Measurements from ENCODE around the gene GPBP1L1. TPM values are rescaled to one million over a fixed set of nuclear protein-coding genes. Genes with fewer than 3 reads are reported as not detected.

Gene GPBP1L1
- total and polyA plus RNA-seq, 9 of the 15 experiments (the other 6 are each of a cell fraction or from before 2014, with no cell fraction given): 86.0 to 216 (median 138) TPM

GRCh38 chr1:45622524-45623394 is 63.6 kb downstream of the GPBP1L1 start (continued):
- 0 out of 2 replicates have a peak, but pooled peaks have one; percentile 16 for TF ChIP-seq GABPB1 (CRISPR knock-in tag; IDR thresholded peaks at IDR 0.05)
- no peak for TF ChIP-seq ESRRB (CRISPR knock-in tag; IDR thresholded peaks at IDR 0.05; ENCODE audit: borderline replicate concordance)
- TF ChIP-seq E2F3 (CRISPR knock-in tag; IDR thresholded peaks at IDR 0.05): no peak
- TF ChIP-seq, protein P1, sequence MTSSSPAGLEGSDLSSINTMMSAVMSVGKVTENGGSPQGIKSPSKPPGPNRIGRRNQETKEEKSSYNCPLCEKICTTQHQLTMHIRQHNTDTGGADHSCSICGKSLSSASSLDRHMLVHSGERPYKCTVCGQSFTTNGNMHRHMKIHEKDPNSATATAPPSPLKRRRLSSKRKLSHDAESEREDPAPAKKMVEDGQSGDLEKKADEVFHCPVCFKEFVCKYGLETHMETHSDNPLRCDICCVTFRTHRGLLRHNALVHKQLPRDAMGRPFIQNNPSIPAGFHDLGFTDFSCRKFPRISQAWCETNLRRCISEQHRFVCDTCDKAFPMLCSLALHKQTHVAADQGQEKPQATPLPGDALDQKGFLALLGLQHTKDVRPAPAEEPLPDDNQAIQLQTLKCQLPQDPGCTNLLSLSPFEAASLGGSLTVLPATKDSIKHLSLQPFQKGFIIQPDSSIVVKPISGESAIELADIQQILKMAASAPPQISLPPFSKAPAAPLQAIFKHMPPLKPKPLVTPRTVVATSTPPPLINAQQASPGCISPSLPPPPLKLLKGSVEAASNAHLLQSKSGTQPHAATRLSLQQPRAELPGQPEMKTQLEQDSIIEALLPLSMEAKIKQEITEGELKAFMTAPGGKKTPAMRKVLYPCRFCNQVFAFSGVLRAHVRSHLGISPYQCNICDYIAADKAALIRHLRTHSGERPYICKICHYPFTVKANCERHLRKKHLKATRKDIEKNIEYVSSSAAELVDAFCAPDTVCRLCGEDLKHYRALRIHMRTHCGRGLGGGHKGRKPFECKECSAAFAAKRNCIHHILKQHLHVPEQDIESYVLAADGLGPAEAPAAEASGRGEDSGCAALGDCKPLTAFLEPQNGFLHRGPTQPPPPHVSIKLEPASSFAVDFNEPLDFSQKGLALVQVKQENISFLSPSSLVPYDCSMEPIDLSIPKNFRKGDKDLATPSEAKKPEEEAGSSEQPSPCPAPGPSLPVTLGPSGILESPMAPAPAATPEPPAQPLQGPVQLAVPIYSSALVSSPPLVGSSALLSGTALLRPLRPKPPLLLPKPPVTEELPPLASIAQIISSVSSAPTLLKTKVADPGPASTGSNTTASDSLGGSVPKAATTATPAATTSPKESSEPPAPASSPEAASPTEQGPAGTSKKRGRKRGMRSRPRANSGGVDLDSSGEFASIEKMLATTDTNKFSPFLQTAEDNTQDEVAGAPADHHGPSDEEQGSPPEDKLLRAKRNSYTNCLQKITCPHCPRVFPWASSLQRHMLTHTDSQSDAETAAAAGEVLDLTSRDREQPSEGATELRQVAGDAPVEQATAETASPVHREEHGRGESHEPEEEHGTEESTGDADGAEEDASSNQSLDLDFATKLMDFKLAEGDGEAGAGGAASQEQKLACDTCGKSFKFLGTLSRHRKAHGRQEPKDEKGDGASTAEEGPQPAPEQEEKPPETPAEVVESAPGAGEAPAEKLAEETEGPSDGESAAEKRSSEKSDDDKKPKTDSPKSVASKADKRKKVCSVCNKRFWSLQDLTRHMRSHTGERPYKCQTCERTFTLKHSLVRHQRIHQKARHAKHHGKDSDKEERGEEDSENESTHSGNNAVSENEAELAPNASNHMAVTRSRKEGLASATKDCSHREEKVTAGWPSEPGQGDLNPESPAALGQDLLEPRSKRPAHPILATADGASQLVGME (CRISPR knock-in tag; IDR thresholded peaks at IDR 0.05): no peak
- TF ChIP-seq, protein P2, sequence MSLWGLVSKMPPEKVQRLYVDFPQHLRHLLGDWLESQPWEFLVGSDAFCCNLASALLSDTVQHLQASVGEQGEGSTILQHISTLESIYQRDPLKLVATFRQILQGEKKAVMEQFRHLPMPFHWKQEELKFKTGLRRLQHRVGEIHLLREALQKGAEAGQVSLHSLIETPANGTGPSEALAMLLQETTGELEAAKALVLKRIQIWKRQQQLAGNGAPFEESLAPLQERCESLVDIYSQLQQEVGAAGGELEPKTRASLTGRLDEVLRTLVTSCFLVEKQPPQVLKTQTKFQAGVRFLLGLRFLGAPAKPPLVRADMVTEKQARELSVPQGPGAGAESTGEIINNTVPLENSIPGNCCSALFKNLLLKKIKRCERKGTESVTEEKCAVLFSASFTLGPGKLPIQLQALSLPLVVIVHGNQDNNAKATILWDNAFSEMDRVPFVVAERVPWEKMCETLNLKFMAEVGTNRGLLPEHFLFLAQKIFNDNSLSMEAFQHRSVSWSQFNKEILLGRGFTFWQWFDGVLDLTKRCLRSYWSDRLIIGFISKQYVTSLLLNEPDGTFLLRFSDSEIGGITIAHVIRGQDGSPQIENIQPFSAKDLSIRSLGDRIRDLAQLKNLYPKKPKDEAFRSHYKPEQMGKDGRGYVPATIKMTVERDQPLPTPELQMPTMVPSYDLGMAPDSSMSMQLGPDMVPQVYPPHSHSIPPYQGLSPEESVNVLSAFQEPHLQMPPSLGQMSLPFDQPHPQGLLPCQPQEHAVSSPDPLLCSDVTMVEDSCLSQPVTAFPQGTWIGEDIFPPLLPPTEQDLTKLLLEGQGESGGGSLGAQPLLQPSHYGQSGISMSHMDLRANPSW (CRISPR knock-in tag; IDR thresholded peaks at IDR 0.05): no peak
- TF ChIP-seq, protein P3, sequence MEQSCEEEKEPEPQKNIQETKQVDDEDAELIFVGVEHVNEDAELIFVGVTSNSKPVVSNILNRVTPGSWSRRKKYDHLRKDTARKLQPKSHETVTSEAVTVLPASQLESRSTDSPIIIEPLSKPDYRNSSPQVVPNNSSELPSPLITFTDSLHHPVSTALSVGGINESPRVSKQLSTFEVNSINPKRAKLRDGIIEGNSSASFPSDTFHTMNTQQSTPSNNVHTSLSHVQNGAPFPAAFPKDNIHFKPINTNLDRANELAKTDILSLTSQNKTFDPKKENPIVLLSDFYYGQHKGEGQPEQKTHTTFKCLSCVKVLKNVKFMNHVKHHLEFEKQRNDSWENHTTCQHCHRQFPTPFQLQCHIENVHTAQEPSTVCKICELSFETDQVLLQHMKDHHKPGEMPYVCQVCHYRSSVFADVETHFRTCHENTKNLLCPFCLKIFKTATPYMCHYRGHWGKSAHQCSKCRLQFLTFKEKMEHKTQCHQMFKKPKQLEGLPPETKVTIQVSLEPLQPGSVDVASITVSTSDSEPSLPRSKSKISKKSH (CRISPR knock-in tag; IDR thresholded peaks at IDR 0.05): no peak
- TF ChIP-seq RBM22 (IDR thresholded peaks at IDR 0.05; ENCODE audit: low read depth, low read length, poor library complexity, severe bottlenecking): peak; percentile 88
- TF ChIP-seq RBM14 (IDR thresholded peaks at IDR 0.05; ENCODE audit: borderline replicate concordance, insufficient read depth, low read depth, low read length): 0 out of 2 replicates have a peak, but pooled peaks have one; percentile 69
- TF ChIP-seq MTA3 (IDR thresholded peaks at IDR 0.05; ENCODE audit: borderline replicate concordance): no peak
- TF ChIP-seq ZNF75A (CRISPR knock-in tag; IDR thresholded peaks at IDR 0.05): no peak
- TF ChIP-seq NKRF (IDR thresholded peaks at IDR 0.05; ENCODE audit: borderline replicate concordance): no peak
- TF ChIP-seq POLR2G (IDR thresholded peaks at IDR 0.05; ENCODE audit: low read depth, low read length): peak; percentile 65
- TF ChIP-seq RNF2 (IDR thresholded peaks at IDR 0.05): no peak
- TF ChIP-seq SUPT5H (IDR thresholded peaks at IDR 0.05): peak; percentile 34; the same call in 1 of the 2 replicates

All from K562 (cell line).